Measurements from ENCODE around the gene APBB2.

GRCh38 chr4:41256740-41257256, 42.5 kb upstream of the APBB2 start, which contains the start of gene UCHL1:
- TF ChIP-seq CTCF (IDR thresholded peaks at IDR 0.05): no peak
- TF ChIP-seq POLR2A (IDR thresholded peaks at IDR 0.05): peak in 1 of 3 donors; percentile 17
